GM18498 (cell line): ENCODE data around the gene FER1L5.

Experiments
- ATAC-seq: cut with Tn5 transposase; IDR thresholded peaks from one replicate; pipeline ENCODE4 v1.9.1; 2021; ENCODE audit warnings: mild to moderate bottlenecking, moderate library complexity; ENCODE audit not compliant: unreplicated experiment

The FER1L5 gene

GRCh38 chr2:96679848-96680247, 37.3 kb downstream of the FER1L5 start:
- ATAC-seq, result no peak

GRCh38 chr2:96680561-96681141, 38.1 kb downstream of the FER1L5 start:
- no peak for ATAC-seq

- ATAC-seq, result no peak
These were observed 39.0 kb downstream of the FER1L5 start for GRCh38 chr2:96681540-96681939.

GRCh38 chr2:96683307-96683706, 40.7 kb downstream of the FER1L5 start:
- no peak for ATAC-seq

GRCh38 chr2:96683972-96684820, 41.6 kb downstream of the FER1L5 start:
- ATAC-seq, result no peak

GRCh38 chr2:96684883-96685576, 42.5 kb downstream of the FER1L5 start:
- ATAC-seq, result no peak

GRCh38 chr2:96685577-96686459, 43.3 kb downstream of the FER1L5 start:
- no peak for ATAC-seq

GRCh38 chr2:96687266-96687665, 44.7 kb downstream of the FER1L5 start:
- no peak for ATAC-seq

- ATAC-seq, result no peak
These were observed 45.4 kb downstream of the FER1L5 start for GRCh38 chr2:96687711-96688640.

GRCh38 chr2:96688649-96689430, 46.3 kb downstream of the FER1L5 start:
- ATAC-seq, result no peak

GRCh38 chr2:96689431-96689991, 46.9 kb downstream of the FER1L5 start:
- ATAC-seq, result no peak

GRCh38 chr2:96690306-96691021, 47.9 kb downstream of the FER1L5 start:
- no peak for ATAC-seq

GRCh38 chr2:96691022-96691612, 48.6 kb downstream of the FER1L5 start:
- ATAC-seq, result no peak

GRCh38 chr2:96692094-96692971, 49.8 kb downstream of the FER1L5 start:
- no peak for ATAC-seq

- ATAC-seq, result no peak
These were observed 51.0 kb downstream of the FER1L5 start for GRCh38 chr2:96693286-96694200.

GRCh38 chr2:96694279-96694678, 51.7 kb downstream of the FER1L5 start:
- ATAC-seq, result no peak
